DMS153 (cell line): Measurements from ENCODE around the gene NT5C1B.

Experiments
- DNase-seq: peaks from one replicate; lab custom pipeline; 2025; lab: John Stamatoyannopoulos, UW

Gene NT5C1B

GRCh38 chr2:18514526-18515461, 74.6 kb downstream of the NT5C1B start:
- DNase-seq: no peak
